SIG-M5 treated with dmso at 0.1 percent for 504 hours (cell line): Measurements from ENCODE around the gene MDFI.
"Not testable (repeated sequence)": the region's sequence is repeated elsewhere in the genome, so short reads cannot be mapped to it uniquely, and the experiment has no call there.

Source experiments
- DNase-seq: peaks from one replicate; lab custom pipeline; 2025; ENCODE audit not compliant: unreplicated experiment; lab: John Stamatoyannopoulos, UW

MDFI gene

GRCh38 chr6:41602864-41603608 lies 35.2 kb upstream of the MDFI start:
- peak; percentile 83 for DNase-seq

GRCh38 chr6:41604006-41604405 lies 34.3 kb upstream of the MDFI start:
- no peak for DNase-seq

DNA sequence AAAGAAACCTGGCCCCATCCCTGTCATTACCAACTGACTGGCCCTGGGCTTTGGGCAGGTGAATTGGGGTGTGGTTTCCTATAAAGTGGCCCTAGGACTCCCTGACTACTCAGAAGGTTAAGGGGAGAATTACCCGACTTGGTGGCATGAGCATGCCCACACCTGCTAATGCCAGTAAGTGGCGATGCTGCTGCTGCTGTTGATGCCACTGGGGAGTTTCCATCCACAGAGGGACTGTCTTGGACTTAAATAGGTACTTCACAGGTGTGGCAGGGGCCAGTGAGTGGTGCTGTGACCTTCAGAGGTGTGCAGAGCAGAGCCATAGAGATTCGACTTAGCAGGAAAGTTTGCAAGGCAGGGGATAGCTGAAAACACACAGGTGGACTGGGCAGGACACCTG lies 32.6 kb upstream of the MDFI start:
- no peak for DNase-seq

- DNase-seq, result no peak
Observed at GRCh38 chr6:41607036-41607435, 31.2 kb upstream of the MDFI start.

- no peak for DNase-seq
Observed at GRCh38 chr6:41607736-41608135, 30.5 kb upstream of the MDFI start.

DNA sequence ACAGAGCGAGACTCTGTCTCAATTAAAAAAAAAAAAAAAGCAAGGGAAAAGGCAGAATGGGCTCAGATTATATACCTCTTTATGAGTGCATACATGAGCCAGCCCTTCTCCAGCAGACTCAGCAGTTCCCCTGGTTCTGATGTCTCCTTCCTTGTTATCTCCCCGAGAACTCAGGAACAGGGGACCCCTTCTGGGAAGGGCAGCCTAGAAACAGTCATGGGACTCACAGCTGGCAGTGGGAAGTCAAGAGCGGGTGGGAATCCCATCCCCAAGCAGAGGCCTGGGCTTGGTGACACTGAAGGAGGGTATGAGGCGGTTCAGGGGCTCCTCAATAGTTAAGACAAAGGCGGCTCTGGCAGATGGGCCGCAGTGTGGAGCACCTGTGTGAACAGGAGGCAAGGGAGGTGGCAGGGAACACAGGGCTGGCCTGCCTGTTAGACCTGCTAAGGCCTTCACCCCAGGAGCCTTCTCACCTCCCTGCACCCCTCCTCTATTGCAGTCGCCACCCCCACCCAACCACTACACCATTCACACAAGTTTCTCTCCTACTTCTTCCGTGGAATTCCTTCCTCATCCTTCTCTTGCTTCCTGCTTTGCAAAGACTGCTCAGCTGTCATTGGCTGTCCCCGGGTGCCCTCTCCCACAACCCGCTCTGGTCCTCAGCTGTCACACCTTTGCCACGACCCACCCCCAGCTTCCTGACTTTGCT lies 29.7 kb upstream of the MDFI start:
- no peak for DNase-seq

DNA sequence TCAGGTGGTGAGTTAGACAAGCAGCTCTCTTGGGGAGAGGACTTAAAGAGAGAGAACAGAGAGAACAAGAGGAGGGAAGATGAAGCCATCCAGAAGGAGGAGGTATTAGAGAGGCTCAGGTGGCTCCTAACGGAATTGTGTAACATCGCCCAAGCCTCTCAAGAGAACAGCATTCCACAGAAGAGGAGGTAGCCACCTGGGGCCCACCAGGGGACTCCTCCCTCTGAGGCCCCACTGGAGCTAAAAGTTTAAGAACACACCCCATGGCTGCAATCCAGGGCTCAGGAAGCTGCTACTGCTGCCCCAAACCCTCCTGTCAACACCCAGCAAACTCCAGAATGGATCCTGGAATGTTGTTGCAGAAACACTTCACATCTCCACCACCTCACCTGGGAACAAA lies 23.6 kb upstream of the MDFI start:
- DNase-seq, result no peak

- DNase-seq, result no peak
Observed at GRCh38 chr6:41615311-41615710, 23.0 kb upstream of the MDFI start.

GRCh38 chr6:41618598-41618997 lies 19.7 kb upstream of the MDFI start:
- DNase-seq, result no peak

- DNase-seq, result not testable (repeated sequence)
Observed at GRCh38 chr6:41619193-41619592, 19.1 kb upstream of the MDFI start.

- DNase-seq, result no peak
Observed at GRCh38 chr6:41621367-41621766, 16.9 kb upstream of the MDFI start.

DNA sequence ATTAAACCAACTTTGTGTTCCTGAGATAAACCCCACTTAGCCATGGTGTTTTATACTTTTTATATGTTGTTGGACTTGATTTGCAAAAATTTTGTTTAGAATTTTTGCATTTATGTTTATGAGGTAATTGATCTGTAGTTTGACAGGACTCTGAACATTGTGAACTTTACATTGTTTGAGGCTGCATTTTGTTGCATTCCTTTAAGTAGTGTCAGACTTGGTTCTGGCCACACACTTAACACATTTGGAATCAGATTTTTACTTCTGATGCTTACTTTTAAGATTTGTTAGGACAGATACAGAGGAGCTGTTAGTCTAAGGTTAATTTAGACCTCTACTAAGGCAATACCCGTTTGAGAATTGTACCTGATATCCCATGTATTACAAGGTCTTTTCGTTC lies 16.5 kb upstream of the MDFI start:
- no peak for DNase-seq

DNA sequence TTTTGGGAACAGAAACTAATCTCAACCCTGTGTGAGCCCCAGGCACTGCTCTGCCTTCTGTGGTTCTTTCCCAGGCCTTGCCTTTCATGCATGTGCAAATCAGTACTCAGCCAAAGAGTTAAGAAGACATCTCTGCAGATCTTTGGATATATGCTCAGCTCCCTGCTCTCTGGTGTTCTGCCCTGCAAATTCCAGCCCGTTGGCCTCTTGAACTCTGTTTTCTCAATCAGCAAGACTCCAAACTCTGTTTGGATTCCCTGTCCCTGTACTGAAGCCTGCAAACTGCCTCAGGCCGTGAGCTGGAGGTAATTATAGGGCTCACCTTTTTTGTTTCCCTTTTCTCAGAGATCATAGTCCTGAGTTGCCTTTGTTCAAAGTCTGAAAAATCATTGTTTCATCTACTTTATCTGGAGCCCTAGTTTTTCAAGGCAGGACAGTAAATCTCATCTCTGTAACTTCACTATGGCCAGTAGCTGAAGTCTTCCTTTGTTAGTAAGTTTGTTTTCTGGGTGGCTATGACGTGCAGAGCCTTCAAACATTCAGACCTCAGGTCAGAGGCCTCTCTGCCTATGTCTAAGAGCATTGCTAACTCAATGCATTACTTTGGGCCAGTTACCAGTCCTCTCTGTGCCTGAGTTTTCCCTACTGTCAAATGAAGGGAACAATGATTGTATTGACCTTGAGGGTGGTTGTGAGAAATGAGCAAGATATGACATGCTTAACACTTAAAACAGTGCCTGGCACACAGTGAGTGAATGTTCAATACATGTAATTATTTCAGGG lies 15.9 kb upstream of the MDFI start:
- DNase-seq, result no peak

DNA sequence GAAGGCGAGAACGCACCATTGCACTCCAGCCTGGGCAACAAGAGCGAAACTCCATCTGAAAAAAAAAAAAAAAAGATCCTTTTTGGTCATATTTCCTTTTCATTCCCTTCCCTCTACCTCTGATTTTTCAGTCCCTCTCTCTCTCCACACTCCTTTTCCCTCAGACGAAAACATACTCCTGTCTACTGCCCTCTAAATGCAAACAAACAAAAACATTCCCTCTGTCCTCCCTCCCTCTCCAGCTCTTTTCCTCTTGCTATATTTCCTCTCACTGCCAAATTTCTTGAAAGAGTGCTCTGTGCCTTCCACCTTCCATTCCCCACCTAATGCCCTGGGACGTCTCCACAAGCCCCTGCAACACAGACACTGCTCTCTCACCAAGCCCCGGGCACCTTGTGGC lies 14.9 kb upstream of the MDFI start:
- DNase-seq, result no peak

- DNase-seq, result no peak
Observed at GRCh38 chr6:41624621-41625380, 13.5 kb upstream of the MDFI start.

GRCh38 chr6:41625442-41625841 lies 12.8 kb upstream of the MDFI start:
- no peak for DNase-seq

DNA sequence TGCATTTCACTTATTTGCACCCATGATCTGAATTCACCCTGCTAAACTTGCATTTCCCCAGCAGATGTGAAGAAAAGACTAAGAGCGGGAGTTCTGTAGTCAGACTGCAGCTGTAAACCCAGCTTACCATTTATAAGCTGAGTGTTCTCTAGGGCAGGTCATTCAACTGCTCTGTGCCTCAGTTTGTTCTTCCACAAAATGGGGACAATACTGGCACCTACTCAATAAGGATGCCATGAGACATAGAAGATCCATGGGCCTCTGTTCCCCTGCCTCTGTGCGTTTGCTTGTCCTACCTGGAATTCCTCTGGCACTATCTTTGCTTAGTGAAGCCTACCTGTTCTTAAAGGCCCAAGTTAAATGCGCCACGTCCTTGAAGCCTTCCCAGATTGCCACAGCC lies 12.2 kb upstream of the MDFI start:
- no peak for DNase-seq

DNA sequence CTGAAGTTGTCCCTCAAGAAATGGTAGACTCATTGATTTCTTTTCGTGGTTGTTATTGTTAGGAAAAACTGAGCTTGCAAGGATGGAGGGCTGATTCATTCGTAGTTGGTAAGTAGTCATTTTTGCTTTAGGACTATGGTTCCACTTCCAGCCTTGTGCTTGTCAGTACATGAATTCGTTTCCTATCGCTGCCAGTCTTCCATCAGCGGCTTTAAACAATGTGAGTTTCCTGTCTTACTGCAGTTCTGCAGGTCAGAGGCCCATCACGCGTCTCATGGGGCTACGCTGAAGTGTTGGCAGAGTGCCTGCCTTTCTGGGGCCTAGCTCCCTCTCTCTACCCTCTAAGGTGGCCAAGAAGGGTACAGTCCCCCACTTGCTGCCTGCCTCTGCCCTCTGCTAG lies 11.4 kb upstream of the MDFI start:
- no peak for DNase-seq

DNA sequence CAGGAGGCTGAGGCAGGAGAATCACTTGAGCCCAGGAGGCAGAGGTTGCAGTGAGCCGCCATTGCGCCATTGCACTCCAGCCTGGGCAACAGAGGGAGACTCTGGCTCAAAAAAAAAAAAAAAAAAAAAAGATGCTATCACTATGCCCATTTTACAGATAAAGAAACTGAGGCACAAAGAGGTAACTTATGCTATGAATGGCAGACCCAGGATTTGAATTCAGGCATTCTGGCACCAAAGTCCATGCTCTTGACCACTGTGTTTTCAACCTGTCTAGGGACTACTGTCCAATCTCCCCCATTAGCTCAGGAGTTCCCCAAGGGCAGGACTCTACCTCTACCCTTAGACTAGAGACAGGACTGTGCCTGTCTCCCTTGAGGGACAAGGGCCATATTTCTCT lies 9.1 kb upstream of the MDFI start:
- no peak for DNase-seq

DNA sequence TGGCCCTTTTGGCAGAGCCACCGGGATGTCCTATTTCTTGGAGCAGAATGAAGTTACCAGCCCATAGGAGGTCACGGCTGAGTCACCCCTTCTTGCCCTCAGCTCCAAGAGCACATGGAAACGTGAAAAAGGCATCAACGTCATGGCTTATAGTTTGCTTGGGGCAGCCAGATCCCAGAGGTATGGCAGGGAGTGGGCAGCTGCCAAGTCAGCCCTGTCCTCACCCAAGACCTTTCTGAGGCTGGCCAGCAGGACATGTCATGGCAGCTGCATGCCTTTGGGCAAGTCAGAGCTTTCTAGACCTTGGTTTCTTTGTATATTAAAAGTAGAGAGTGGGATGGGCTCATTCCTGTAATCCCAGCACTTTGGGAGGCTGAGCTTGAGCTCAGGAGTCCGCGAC lies 8.2 kb upstream of the MDFI start:
- DNase-seq, result no peak

GRCh38 chr6:41630946-41631345 lies 7.3 kb upstream of the MDFI start:
- no peak for DNase-seq
